NCI-H82 treated with DMSO at 0.1 percent for 48 hours (cell line): ENCODE data around the gene POLE.

Experiments used
- DNase-seq: peaks from one replicate; lab custom pipeline; 2025; ENCODE audit not compliant: unreplicated experiment; lab: John Stamatoyannopoulos, UW

Gene POLE

DNA sequence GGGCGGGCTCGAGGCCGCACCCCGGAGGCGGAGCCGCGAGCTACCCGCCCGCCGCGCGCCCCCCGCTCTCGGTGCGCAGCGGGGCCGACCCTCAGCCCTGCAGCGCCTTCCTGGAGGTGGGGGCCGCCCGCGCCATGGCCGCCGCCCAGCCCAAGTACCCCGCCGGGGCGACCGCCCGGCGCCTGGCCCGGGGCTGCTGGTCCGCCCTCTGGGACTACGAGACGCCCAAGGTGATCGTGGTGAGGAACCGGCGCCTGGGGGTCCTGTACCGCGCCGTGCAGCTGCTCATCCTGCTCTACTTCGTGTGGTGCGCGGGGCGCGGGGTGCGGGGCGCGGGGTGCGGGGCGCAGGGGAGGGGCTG is 68.5 kb downstream of the POLE start, which contains the start of gene P2RX2:
Gene P2RX2 (plus strand): TSS at position 94 of the 361 bp plus-strand sequence. CDS start 41 bp downstream, at position 135.
- DNase-seq, result no peak

DNA sequence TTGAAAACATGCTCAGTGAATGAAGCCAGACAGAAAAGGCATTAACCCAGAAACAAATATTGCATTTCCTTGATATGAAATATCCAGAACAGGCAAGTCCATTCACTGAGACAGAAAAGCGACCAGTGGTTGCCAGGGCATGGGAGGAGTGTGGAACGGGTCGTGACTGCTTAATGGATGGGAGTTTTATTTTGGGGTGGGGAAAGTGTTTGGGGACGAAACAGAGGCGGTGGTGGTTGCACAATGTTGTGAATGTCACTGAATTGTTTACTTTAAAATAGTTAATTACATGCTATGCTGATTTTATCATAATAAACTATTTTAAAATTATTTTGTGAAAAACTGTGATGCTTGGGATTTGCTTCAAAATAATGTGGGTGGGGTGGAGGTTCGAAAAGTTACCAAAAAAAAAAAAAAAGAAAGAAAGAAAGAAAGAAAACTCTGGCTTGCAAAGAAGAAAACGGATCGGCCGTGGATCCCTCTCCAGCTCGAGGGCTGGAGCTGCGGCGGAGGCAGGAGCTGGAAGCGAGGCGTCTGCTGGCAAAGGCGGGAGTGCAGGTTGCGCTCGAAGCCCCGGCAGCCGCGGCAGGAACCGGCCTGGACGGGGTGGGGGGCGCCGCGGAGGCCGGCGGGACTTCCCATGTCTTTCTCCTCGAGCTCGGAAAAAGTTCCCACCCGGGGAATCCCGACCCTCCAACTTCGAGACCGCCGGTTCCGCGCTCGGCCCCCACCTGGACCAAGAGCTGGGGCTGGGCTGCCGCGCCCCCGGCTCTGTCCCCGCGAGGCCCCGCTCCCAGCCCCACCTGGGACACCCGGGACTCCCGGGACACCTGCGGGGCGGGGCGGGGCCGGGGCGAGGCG is 69.1 kb downstream of the POLE start:
- no peak for DNase-seq

DNA sequence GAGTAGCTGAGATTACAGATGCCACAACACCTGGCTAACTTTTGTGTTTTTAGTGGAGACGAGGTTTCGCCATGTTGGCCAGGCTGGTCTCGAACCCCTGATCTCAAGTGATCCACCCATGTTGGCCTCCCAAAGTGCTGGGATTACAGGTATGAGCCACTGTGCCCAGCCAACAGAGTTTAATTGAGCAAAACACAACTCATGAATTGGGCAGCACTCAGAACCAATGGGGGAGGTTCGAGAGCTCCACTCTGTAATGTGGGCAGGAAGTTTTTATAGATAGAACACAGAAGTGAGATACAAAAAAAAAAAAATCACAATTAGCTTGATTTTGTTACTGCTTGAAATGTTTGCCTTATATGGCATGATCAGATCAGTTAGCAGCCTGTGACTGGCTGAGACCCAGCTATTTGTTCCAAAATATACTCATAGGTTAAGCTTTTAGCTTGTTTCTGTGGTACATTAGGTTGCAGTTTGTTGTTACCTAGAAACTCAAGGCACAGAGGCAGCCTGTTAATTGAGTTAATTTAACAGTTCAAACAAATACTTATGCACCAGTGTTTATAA is 69.9 kb downstream of the POLE start:
- no peak for DNase-seq

DNA sequence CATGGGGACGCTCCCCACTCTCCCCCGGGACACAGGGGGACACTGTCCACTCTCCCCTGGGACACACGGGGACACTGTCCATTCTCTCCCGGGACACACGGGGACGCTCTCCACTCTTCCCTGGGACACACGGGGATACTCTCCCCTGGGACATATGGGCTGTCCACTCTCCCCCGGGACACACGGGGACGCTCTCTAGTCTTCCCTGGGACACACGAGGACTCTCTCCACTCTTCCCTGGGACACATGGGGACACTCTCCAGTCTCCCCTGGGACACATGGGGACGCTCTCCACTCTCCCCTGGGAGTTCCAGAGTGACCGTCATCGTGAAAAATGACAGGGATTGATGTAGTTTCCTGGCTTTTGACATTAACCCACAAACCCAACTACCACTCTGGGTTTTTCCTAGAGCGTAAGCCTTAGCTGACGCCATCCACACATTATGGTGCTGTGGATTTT is 71.5 kb downstream of the POLE start:
- DNase-seq, result no peak

DNA sequence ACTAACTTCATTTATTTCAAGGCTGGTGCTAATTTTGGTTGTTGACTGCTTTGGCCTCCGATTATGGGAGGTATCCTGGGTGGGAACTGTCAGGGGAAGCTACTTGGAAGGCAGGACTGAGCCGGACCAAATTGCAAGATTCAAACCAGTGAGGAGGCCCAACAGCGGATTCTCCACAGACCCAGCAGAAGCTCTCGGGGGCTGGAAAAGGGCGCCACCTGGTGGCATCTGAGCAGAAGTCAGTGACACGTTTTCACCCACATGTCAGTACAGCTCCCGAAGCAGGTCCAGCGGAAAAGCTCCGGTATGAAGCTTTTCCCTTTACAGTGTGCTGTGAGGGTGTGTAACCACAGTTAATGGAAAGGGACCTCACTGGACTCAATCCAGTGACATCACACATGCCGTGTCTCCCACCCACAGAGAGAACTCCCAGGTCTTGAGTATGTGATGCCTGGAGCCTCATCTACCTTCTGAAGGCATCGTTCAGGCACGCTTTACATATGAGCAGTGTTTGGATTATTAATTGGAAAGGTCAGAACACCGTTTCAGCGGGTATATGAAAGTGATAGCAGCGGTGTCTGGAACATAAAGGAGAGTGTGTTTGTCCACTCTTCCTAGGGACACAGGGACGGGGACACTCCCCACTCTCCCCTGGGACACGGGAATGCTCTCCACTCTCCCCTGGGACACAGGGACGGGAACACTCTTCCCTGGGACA is 72.1 kb downstream of the POLE start:
- DNase-seq, result peak; percentile 63

DNA sequence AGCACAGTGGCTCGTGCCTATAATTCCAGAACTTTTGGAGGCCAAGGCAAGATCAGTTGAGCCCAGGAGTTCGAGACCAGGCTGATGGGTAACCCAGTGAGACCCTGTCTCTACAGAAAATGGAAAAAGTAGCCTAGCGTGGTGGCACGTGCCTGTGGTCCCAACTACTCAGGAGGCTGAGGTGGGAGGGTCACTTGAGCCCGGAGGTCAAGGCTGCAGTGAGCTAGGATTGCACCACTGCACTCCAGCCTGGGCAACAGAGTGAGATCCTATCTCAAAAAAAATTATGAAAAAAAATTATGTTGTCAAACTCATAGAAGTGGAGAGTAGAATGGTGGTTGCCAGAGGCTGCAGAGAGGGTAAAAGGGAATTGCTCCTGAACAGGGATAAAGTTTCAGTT is 73.1 kb downstream of the POLE start:
- DNase-seq, result no peak

DNA sequence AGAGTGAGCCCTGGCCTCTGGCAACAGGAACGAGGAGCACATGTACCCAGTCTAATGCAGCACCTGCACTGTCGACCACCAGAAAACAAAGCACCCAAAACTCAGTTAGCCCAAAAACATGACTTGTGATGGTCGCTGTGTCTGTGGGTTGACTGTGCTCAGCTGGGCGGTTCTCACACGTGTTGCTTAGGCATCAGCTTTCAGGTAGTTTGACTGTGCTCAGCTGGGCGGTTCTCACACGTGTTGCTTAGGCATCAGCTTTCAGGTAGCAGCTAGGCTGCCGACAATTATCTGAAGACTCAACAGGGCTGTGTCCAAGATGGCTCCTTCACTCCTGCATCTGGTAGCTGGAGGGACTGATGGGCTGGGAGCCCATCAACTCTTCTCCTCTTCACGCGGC is 75.5 kb downstream of the POLE start:
- no peak for DNase-seq

DNA sequence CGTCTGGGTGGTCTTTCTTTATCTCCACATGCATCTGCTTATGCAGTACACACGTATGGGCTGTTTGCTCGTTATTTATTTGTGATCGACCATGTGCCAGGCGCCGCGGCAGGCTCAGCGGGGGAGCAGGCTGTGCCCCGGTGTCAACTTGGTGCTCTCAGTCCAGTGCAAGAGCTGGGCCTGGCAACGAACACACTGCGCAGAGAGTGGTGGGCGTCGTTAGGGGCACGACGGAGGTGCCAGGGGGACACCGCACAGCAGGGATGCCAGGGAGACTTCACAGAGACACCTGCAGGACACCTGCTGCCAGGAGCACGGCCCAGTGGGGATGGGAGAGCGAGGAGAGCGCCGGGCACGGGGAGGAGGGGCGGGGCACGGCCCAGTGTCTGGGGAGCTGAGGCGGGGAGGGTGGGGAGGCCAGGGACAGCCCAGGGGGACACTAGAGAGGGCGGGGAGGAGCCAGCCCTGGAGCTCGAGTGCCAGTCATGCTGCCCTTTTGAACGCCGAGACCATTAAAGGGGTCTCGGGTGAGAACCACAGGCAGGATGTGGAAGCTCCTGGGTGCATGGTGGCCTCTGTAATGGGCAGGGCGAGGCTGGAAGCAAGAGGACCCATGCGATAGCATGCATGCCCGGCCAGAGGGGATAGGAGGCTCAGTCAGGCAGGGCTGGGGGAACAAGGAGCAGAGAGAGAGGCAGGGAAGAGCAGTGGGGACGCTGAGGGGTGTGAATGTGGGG is 76.1 kb downstream of the POLE start:
- DNase-seq, result no peak

DNA sequence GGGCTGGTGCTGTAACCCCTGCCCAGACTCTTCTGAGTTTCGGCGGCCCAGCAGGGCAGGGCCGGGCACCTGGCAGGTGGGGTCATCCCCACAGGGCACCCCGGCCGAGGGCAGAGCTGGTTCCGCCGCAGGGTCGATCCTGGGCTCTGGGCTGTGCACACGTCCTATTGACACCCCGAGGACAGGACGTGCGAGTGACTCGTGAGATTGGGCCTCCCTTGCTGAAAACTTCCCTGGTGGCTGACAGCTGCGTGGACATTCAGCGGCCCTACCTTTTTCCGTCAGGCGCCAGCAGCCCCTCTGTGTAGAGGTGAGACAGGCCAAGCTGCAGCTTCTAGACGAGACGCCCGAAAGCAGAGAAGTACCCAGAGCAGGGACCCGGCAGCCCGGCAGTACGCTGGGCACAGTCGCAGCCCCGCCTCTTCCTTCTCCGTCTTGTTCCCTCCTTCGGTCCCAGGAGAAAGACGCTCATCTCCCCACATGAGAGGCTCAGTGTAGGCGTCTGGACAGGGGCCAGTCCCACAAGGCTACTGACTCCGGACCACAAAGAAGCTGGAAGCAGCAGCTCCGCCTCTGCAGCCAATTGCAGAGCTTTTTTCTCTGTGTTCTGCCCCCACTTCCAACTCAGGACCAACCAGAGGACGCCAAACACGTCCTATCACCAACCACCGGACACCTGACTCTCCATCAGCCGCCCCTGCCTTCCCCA is 76.9 kb downstream of the POLE start, which contains the start of gene LRCOL1:
Gene LRCOL1 (minus strand): TSS at position 532 of the 709 bp plus-strand sequence. CDS start 4,331 bp downstream, outside the sequence.
- no peak for DNase-seq

DNA sequence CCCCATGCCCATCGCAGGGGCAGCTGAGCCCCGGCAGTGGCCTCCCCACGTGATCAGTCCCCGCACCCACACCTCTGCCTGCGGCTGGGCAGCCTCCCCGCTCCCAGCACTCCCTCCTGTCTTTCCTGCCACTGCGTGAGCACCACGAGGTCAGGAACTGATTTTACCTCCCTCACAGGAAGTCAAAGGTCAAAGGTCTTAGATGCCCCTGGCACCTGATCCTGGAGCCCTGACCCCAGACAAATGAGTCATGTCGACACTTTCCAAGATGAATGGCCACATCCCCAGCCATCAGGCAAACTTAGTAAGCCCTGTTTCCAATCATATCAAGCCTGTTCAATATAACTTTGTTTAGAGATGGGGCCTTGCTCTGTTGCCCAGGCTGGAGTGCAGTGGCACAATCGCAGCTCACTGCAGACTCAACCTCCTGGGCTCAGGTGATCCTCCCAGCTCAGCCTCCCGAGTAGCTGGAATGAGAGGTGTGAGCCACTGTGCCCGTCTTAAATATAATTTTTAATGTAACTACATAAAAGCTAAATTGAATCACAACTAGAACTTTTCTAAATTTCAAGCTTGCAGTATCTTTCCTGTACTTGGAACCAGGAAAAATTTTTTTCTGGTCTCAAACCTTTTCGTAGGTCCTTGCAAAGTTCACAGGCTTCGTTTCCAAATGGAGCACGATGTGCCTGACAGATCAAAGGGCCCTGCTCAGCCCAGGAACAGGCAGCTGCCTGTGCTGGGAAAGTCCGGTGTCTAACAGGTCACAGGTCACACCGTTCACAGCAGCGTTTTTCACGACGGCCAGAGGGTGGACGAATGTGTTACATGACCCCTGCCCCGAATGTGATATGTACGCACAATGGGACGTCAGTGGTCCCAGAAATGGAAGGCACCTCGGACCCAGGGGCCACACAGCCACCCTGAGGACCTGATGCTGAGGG is 78.6 kb downstream of the POLE start:
- no peak for DNase-seq

DNA sequence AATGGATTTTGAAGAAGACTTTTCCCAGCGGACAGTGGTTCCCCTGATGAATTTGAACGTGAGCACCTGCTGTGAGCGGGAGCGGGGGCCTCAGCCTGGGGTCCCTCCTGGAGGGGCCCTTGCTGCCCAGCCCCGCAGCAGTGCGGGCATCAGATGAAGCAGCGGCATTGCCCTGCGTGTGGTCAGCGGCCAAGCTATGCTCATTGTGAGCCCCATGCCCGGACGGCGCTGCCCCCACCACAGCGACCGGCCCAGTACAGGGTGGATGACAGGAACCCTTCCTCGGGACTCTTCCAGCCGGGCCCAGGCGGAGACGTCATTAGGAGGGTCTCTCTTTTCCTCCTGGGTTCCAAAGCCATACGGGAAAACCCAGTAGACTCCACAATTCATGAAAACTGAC is 80.2 kb downstream of the POLE start:
- no peak for DNase-seq

DNA sequence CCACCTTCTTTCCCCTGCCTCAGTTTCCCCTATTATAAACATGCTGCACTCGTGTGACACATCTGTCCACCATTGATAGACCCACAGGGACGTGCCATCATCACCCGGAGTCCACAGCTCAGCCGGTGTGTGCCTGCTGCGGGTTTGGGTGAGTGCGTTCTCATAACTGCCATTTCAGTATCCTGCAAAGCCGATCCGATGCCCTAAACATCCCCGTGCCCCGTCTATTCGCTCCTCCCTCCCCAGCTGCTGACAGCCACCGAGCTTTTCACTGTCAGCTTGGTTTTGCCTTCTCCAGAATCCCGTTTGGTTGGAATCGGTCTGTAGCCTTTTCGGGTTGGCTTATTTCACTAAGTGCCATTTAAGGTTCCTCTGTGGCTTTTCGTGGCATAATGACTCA is 80.7 kb downstream of the POLE start:
- DNase-seq, result no peak

DNA sequence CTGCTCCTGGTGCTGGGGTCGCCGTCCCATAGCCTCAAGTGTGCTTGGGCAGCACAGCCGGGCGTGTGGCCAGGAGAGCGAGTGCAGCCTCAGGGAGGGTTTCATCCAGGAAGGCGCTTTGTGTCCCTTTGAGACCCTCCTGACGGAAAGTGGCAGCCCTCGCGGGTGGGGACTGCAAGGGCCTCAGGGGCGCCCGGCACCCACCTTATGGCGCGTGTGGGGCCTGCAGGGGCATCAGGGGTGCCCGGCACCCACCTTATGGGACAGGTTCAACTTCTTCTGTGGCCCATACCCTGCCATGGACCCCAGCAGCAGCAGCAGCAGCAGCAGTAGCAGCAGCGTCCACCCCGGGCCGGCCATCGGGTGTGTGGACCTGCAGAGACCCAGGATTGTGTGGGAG is 81.2 kb downstream of the POLE start:
- no peak for DNase-seq

DNA sequence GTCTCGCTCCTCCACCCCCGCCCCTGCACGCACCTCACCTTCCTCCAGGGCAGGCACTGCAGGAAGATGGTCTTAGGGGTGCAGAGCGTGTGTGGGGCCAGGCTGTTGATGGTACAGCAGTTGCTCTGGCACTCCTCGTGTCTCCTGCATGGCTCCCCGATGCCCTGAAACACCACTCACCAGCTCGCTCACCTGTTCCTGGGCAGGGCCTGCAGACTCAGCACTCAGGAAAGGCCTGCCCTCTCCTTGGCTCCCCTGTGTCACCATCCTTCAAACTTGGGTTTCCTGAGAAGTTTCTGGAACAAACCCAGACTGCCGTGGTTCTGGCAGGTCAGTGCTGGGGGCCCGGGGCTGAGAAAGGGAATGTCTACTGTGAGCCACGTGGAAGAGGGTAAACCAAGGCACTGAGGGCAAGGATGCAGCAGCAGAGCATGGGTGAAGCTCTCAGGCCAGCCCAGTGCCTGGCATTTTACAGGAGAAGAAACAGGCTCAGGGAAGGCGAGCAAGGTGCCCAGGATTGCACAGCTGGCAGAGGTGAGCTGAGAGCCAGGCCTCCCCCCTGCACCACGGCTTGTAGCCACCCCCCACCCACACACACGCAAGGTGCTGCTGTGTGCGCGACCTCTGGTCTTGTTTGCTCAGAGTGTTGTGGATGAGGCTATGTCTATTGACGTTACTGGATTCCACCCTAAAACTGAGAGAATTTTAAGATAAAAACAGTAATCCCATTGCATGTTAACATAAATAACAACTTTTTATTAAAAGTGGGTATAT is 82.3 kb downstream of the POLE start:
- no peak for DNase-seq

DNA sequence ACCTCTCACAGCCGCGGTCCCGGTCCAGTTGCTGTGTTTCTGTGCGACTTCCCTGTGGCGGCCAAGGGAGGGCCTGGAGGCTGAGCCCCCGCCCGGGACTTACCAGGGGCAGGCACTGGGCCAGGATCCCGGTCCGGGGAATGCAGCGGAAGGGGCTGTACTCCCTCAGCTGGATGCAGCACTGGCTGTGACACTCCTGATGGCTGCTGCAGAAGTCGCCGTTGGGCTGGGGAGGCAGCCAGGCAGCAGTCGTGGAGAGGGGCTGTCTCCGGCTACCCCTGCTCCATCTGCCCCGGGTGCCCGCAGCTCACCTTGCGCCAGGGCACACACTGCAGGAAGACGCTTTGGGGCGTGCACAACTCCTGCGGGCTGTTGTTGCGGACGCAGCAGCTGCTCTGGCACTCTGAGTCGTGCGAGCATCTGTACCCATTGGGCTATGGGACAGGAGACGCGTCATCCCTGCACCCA is 83.0 kb downstream of the POLE start:
- no peak for DNase-seq

DNA sequence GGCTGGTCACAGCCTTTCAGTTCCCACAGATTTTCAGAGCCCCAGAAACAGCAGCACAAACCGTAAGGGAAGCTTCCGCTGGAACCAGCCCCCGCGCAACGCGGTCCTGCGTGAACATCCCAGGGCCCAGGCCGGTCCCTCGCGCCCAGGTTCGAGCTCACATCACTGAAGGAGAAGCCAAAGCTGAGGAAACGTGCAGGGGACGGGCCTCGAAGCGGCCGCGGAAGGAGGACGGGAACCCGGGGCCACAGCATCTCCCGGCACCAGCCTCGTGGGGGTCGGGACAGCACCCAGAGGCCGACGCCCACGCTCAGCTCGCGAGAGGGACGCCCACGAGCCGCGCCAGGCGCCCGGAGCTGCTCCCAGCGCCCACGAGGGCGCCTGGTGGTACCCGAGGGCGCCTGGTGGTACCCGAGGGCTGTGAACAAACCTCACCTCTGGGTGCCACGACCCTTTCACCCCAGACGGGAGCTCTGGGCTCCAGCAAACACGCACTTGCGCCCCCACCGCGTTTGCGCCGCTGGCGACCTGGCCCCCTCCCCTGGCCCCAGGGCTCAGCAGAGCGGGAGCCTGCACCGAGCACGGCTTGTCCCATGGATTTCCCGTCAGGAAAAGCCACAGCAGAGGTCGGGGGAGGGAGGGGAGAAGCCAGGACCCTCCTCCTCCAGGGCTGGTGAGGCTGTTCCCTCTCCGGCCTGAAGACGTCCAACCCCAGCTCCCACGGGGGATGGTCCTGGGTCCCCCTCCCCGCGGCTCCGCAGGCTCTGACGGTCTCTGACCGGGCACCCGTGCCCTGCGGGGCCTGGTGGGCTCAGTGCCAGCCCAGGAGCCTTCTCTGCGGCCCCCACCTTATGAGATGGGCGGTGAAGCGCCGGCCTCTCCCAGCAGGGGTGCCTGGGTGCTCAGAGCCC is 83.6 kb downstream of the POLE start:
- DNase-seq, result no peak

DNA sequence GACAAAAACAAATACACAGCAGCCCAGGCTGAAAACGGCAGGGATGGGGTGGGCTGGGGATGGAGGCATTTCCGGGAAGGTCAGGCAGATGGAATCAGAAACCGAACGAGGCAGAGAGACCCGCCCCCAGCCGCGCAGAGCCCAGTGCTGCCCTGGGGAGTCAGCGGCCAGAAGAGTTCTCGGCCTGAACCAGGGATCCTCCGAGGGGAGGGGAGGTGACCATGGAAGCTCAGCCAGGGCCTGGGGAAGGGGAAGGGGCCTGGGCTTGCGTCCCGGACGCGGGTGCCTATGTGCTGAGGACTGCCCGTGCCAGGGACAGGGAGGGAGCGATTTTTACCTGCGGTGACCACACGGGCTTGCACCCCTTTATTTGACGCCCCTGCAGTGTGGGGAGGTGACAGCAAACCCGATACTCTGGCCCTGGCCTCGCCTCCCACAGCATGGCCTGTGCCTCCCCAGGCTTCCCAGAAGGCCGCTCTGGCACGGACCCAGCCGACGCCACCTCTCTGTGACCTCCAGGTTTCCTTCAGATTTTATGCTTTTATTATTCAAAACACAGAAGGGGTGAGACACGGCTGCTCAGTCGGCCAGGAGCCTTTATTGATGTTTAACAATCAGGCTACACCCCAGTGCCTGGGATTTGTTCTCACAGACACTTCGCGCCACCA is 84.4 kb downstream of the POLE start:
- DNase-seq, result no peak
